GM12878 (cell line): ENCODE results near the gene FBXL14. TPM values are rescaled to one million over a fixed set of nuclear protein-coding genes. Genes with fewer than 3 reads are reported as not detected.

Source experiments
- BRCA1 ChIP-seq: IDR thresholded peaks from 2 replicates; pipeline ENCODE4 v1.6.1; 2011; ENCODE audit warnings: low read depth, low read length, improper control_type of control experiment
- EGR1 ChIP-seq, 2 experiments: IDR thresholded peaks; 1 replicate in 1 of 2; 2 replicates in 1 of 2; pipeline ENCODE4 v1.6.1; 2011 to 2012; ENCODE audit warnings: low read depth in 2 of 2, low read length in 2 of 2, borderline replicate concordance in 1 of 2, mild to moderate bottlenecking in 1 of 2, moderate library complexity in 1 of 2
- ESRRA ChIP-seq: IDR thresholded peaks from 2 replicates; pipeline ENCODE4 v1.6.1; 2012; ENCODE audit warnings: mild to moderate bottlenecking, low read length, improper control_type of control experiment
- HCFC1 ChIP-seq: fragments of 150-350 bp; IDR thresholded peaks from 2 replicates; pipeline ENCODE4 v1.6.1; 2014; ENCODE audit warnings: low read length
- HDGF ChIP-seq: fragments of 450-650 bp; IDR thresholded peaks from 2 replicates; pipeline ENCODE4 v1.6.1; 2016; ENCODE audit warnings: antibody characterized with exemption
- IKZF1 ChIP-seq: fragments of 450-650 bp; conservative IDR thresholded peaks from 2 replicates; pipeline ENCODE4 v1.6.1; 2017; ENCODE audit warnings: antibody characterized with exemption, mild to moderate bottlenecking
- IKZF2 ChIP-seq, 2 experiments: fragments of 450-650 bp; IDR thresholded peaks; 2 replicates each; pipeline ENCODE4 v1.6.1; 2017; ENCODE audit warnings: mild to moderate bottlenecking in 2 of 2, moderate library complexity in 2 of 2
- JUNB ChIP-seq: IDR thresholded peaks from 2 replicates; pipeline ENCODE4 v1.6.1; 2016; ENCODE audit warnings: antibody characterized with exemption, mild to moderate bottlenecking
- KLF5 ChIP-seq: fragments of 450-650 bp; IDR thresholded peaks from 2 replicates; pipeline ENCODE4 v1.6.1; 2014; ENCODE audit warnings: mild to moderate bottlenecking; ENCODE audit not compliant: partially characterized antibody
- MXI1 ChIP-seq: fragments of 150-350 bp; IDR thresholded peaks from 2 replicates; pipeline ENCODE4 v1.6.1; 2011; ENCODE audit warnings: low read depth, mild to moderate bottlenecking, inconsistent platforms, low read length, improper control_type of control experiment
- NR2F1 ChIP-seq: fragments of 450-650 bp; conservative IDR thresholded peaks from 2 replicates; pipeline ENCODE4 v1.6.1; 2017; ENCODE audit warnings: mild to moderate bottlenecking
- PML ChIP-seq: IDR thresholded peaks from 2 replicates; pipeline ENCODE4 v1.6.1; 2012; ENCODE audit warnings: low read length, inconsistent platforms
- POLR2A ChIP-seq: IDR thresholded peaks from 2 replicates; pipeline ENCODE4 v1.6.1; 2011; ENCODE audit warnings: low read depth, mild to moderate bottlenecking, low read length
- POLR2AphosphoS5 ChIP-seq: IDR thresholded peaks from 2 replicates; pipeline ENCODE4 v1.6.1; 2011; ENCODE audit warnings: mild to moderate bottlenecking, low read length, inconsistent platforms
- RAD21 ChIP-seq: IDR thresholded peaks from 2 replicates; pipeline ENCODE4 v1.6.1; 2011; ENCODE audit warnings: mild to moderate bottlenecking, low read depth, low read length, moderate library complexity; ENCODE audit not compliant: insufficient read depth
- RB1 ChIP-seq: fragments of 450-650 bp; formaldehyde crosslinking; IDR thresholded peaks from 2 replicates; pipeline ENCODE4 v1.6.1; 2017; ENCODE audit warnings: mild to moderate bottlenecking, borderline replicate concordance
- RCOR1 ChIP-seq: conservative IDR thresholded peaks from 2 replicates; pipeline ENCODE4 v1.6.1; 2012; ENCODE audit warnings: low read depth, low read length, improper control_type of control experiment
- RUNX3 ChIP-seq: IDR thresholded peaks from 2 replicates; pipeline ENCODE4 v1.6.1; 2012; ENCODE audit warnings: low read length, inconsistent platforms
- SMC3 ChIP-seq: IDR thresholded peaks from 2 replicates; pipeline ENCODE4 v1.6.1; 2011; ENCODE audit warnings: low read length, improper control_type of control experiment, borderline replicate concordance
- SPI1 ChIP-seq: IDR thresholded peaks from 2 replicates; pipeline ENCODE4 v1.6.1; 2011; ENCODE audit warnings: low read depth, mild to moderate bottlenecking, low read length, moderate library complexity, borderline replicate concordance; ENCODE audit not compliant: insufficient read depth
- TARDBP ChIP-seq: IDR thresholded peaks from 2 replicates; pipeline ENCODE4 v1.6.1; 2016; ENCODE audit warnings: borderline replicate concordance
- TCF12 ChIP-seq: IDR thresholded peaks from 2 replicates; pipeline ENCODE4 v1.6.1; 2011; ENCODE audit warnings: low read depth, mild to moderate bottlenecking, low read length
- ZNF217 ChIP-seq: fragments of 450-650 bp; IDR thresholded peaks from 2 replicates; pipeline ENCODE4 v1.6.1; 2017; ENCODE audit warnings: antibody characterized with exemption, mild to moderate bottlenecking
- polyA plus RNA-seq, 11 experiments: library from polyadenylated mRNA; depleted of rRNA in 4 of 11; unstranded in 6 of 11; stranded (reverse) in 5 of 11; fragments of >200 nt; fragmentation: Nextera tagmentation in 4 of 11; fragmentation: Illumina TruSeq in 1 of 11; extraction: Ambion mirVana in 4 of 11; extraction: Trizol in 1 of 11; gene quantifications; 1 replicate in 1 of 11; 2 replicates in 10 of 11; pipeline versions ENCODE4 v1.2.1 to v1.2.3, GENCODE V29; 2011 to 2016; ENCODE audit warnings: inconsistent platforms in 2 of 11, missing spikeins in 2 of 11, low read depth in 1 of 11
- total RNA-seq, 4 experiments: library from RNA; depleted of rRNA in 3 of 4; stranded (reverse); fragments of >200 nt in 3 of 4; fragmentation: Illumina TruSeq in 1 of 4; extraction: Trizol in 1 of 4; gene quantifications; 2 replicates each; pipeline versions ENCODE4 v1.2.1 to v1.2.3, GENCODE V29; 2013 to 2021
- TF ChIP-seq, protein P1 (sequence below): IDR thresholded peaks from 2 replicates; pipeline ENCODE4 v1.6.1; 2011; ENCODE audit warnings: borderline replicate concordance, low read depth, mild to moderate bottlenecking, moderate library complexity, low read length; ENCODE audit not compliant: insufficient read depth, poor library complexity, severe bottlenecking
- TF ChIP-seq, protein P2 (sequence below): fragments of 450-650 bp; IDR thresholded peaks from 2 replicates; pipeline ENCODE4 v1.6.1; 2016; ENCODE audit warnings: mild to moderate bottlenecking
- TF ChIP-seq, protein P3 (sequence below): fragments of 450-650 bp; IDR thresholded peaks from 2 replicates; pipeline ENCODE4 v1.6.1; 2016; ENCODE audit warnings: mild to moderate bottlenecking

FBXL14 gene
- total and polyA plus RNA-seq, 10 of the 15 experiments (the other 5 are each of a cell fraction or from before 2014, with no cell fraction given): 0.44 to 19.0 (median 2.9) TPM

DNA sequence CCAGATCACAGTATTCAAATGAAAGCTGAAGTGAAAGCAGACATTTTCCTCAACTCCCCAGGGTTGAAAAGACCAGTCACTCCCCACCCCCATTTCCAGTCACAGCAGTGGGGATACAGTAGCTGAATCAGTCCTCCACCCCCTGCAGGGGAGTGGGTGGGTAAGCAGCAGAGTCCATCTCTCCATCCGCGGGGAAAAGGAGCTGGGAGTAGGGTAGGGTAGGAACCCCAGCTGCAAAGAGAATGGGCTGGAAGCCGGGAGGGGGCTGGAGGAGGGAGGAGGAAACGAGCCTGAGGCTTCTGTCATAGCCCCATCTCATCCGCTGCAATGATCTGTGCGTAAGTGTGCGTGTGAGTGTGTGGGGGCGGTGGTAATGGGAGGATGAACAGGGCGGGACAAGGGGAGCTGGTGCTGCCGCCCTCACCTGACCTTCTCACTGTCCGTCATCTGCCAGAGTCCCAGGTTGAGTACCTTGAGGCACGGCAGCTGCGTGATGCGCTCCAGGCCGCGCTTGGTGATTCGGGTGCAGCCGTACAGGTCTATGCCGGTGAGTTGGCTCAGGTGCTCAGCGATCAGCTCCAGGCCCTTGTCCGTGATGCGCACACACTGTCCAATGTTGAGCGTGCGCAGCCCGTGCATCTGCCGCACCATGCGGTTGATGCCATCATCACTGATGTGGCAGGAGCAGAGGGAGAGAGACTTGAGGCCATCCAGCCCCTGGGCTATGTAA is 1.8 kb downstream of the FBXL14 start (continued):
- TF ChIP-seq RUNX3 (peak; percentile 36), RB1 (no peak), BRCA1 (no peak), TARDBP (no peak), MXI1 (0 out of 2 replicates have a peak, but pooled peaks have one; percentile 15), IKZF2 (IDR thresholded peaks at IDR 0.05) (peak; percentile 17 to 45; a peak in 1 of 4 replicates), RAD21 (no peak), HDGF (peak; percentile 90), POLR2AphosphoS5 (no peak), EGR1 (IDR thresholded peaks at IDR 0.05; ENCODE audit: borderline replicate concordance in 1 of 2, low read depth in 2 of 2, low read length in 2 of 2) (peak in 1 of 2 experiments; percentile 90; a peak in 2 of 3 replicates), ESRRA (no peak), TCF12 (0 out of 2 replicates have a peak, but pooled peaks have one; percentile 5), PML (no peak), ZNF217 (no peak), SMC3 (no peak), KLF5 (no peak), POLR2A (peak; percentile 68), JUNB (no peak), HCFC1 (no peak), SPI1 (no peak), NR2F1 (no peak), IKZF1 (peak; percentile 54), RCOR1 (no peak)
- TF ChIP-seq, protein P1, sequence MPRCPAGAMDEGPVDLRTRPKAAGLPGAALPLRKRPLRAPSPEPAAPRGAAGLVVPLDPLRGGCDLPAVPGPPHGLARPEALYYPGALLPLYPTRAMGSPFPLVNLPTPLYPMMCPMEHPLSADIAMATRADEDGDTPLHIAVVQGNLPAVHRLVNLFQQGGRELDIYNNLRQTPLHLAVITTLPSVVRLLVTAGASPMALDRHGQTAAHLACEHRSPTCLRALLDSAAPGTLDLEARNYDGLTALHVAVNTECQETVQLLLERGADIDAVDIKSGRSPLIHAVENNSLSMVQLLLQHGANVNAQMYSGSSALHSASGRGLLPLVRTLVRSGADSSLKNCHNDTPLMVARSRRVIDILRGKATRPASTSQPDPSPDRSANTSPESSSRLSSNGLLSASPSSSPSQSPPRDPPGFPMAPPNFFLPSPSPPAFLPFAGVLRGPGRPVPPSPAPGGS: peak; percentile 56
- TF ChIP-seq, protein P2, sequence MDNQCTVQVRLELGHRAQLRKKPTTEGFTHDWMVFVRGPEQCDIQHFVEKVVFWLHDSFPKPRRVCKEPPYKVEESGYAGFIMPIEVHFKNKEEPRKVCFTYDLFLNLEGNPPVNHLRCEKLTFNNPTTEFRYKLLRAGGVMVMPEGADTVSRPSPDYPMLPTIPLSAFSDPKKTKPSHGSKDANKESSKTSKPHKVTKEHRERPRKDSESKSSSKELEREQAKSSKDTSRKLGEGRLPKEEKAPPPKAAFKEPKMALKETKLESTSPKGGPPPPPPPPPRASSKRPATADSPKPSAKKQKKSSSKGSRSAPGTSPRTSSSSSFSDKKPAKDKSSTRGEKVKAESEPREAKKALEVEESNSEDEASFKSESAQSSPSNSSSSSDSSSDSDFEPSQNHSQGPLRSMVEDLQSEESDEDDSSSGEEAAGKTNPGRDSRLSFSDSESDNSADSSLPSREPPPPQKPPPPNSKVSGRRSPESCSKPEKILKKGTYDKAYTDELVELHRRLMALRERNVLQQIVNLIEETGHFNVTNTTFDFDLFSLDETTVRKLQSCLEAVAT: peak; percentile 85
- TF ChIP-seq, protein P3, sequence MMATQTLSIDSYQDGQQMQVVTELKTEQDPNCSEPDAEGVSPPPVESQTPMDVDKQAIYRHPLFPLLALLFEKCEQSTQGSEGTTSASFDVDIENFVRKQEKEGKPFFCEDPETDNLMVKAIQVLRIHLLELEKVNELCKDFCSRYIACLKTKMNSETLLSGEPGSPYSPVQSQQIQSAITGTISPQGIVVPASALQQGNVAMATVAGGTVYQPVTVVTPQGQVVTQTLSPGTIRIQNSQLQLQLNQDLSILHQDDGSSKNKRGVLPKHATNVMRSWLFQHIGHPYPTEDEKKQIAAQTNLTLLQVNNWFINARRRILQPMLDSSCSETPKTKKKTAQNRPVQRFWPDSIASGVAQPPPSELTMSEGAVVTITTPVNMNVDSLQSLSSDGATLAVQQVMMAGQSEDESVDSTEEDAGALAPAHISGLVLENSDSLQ: peak; percentile 81
